ENCODE measurements around the gene CCDC136.
A peak's percentile ranks its signal among the peaks of the same experiment; 100 is the strongest.

The CCDC136 gene

GRCh38 chr7:128827971-128828711, 36.4 kb downstream of the CCDC136 start:
- Histone ChIP-seq H3K27ac (ENCODE audit: low read length) (peak overlapping the region; percentile 87), H3K4me1 (ENCODE audit: control insufficient read depth in 1 of 2, insufficient read depth in 2 of 2, low read length in 2 of 2) (peaks cover 4 to 20% of the 10 kb centered on the region in 2 donors), H3K36me3 (ENCODE audit: control insufficient read depth in 1 of 2, insufficient read depth in 2 of 2, low read length in 2 of 2) (no peaks in the 10 kb centered on the region), H3K4me3 (ENCODE audit: low read depth in 1 of 2, low read length in 2 of 2) (peak overlapping the region in 1 of 2 donors; percentile 2), H3K27me3 (ENCODE audit: low read depth, low read length) (peaks cover 4% of the 10 kb centered on the region), H3K9me3 (ENCODE audit: control insufficient read depth in 1 of 2, low read length in 2 of 2) (no peaks in the 10 kb centered on the region)

- Histone ChIP-seq H3K36me3 (ENCODE audit: control insufficient read depth in 1 of 2, insufficient read depth in 2 of 2, low read length in 2 of 2) (no peaks in the 10 kb centered on the region), H3K4me3 (ENCODE audit: low read depth in 1 of 2, low read length in 2 of 2) (peak overlapping the region; percentile 37 to 43), H3K27ac (ENCODE audit: low read length) (peak overlapping the region; percentile 74), H3K27me3 (ENCODE audit: low read depth, low read length) (peaks cover 4% of the 10 kb centered on the region), H3K4me1 (ENCODE audit: control insufficient read depth in 1 of 2, insufficient read depth in 2 of 2, low read length in 2 of 2) (peaks cover 4 to 21% of the 10 kb centered on the region in 2 donors), H3K9me3 (ENCODE audit: control insufficient read depth in 1 of 2, low read length in 2 of 2) (no peaks in the 10 kb centered on the region)
These were observed 37.8 kb downstream of the CCDC136 start for GRCh38 chr7:128829391-128830166.

- Histone ChIP-seq H3K27ac (ENCODE audit: low read length) (peak within 1 kb of the TSS; percentile 84), H3K4me3 (ENCODE audit: low read depth in 1 of 2, low read length in 2 of 2) (peak within 1 kb of the TSS; percentile 67 to 76), H3K27me3 (ENCODE audit: low read depth, low read length) (peaks cover 4% of the 10 kb centered on the region), H3K4me1 (ENCODE audit: control insufficient read depth in 1 of 2, insufficient read depth in 2 of 2, low read length in 2 of 2) (peaks cover 4 to 30% of the 10 kb centered on the region in 2 donors), H3K36me3 (ENCODE audit: control insufficient read depth in 1 of 2, insufficient read depth in 2 of 2, low read length in 2 of 2) (peaks cover under 1 to 5% of the 10 kb centered on the region in 2 donors), H3K9me3 (ENCODE audit: control insufficient read depth in 1 of 2, low read length in 2 of 2) (no peaks in the 10 kb centered on the region)
These were observed 38.7 kb downstream of the CCDC136 start, which contains the start of gene FLNC for GRCh38 chr7:128830231-128831177. Gene FLNC, plus strand, starts transcription at chr7:128830406. Its CDS starts 232 bp downstream, at chr7:128830638.

- H3K36me3 ChIP-seq (ENCODE audit: control insufficient read depth in 1 of 2, insufficient read depth in 2 of 2, low read length in 2 of 2): peaks cover 8 to 14% of the 10 kb centered on the region in 2 donors
- peak overlapping the region; percentile 84 for H3K27ac ChIP-seq (ENCODE audit: low read length)
- peaks cover 4% of the 10 kb centered on the region for H3K27me3 ChIP-seq (ENCODE audit: low read depth, low read length)
- H3K4me1 ChIP-seq (ENCODE audit: control insufficient read depth in 1 of 2, insufficient read depth in 2 of 2, low read length in 2 of 2): peaks cover 4 to 39% of the 10 kb centered on the region in 2 donors
- no peaks in the 10 kb centered on the region for H3K9me3 ChIP-seq (ENCODE audit: control insufficient read depth in 1 of 2, low read length in 2 of 2)
- peak overlapping the region; percentile 67 to 76 for H3K4me3 ChIP-seq (ENCODE audit: low read depth in 1 of 2, low read length in 2 of 2)
These were observed 39.6 kb downstream of the CCDC136 start for GRCh38 chr7:128831178-128831993.

- peaks cover 4 to 44% of the 10 kb centered on the region in 2 donors for H3K4me1 ChIP-seq (ENCODE audit: control insufficient read depth in 1 of 2, insufficient read depth in 2 of 2, low read length in 2 of 2)
- H3K27ac ChIP-seq (ENCODE audit: low read length): peak overlapping the region; percentile 90
- peaks cover 10 to 21% of the 10 kb centered on the region in 2 donors for H3K36me3 ChIP-seq (ENCODE audit: control insufficient read depth in 1 of 2, insufficient read depth in 2 of 2, low read length in 2 of 2)
- no peaks in the 10 kb centered on the region for H3K9me3 ChIP-seq (ENCODE audit: control insufficient read depth in 1 of 2, low read length in 2 of 2)
- peak overlapping the region; percentile 67 to 76 for H3K4me3 ChIP-seq (ENCODE audit: low read depth in 1 of 2, low read length in 2 of 2)
- peaks cover 4% of the 10 kb centered on the region for H3K27me3 ChIP-seq (ENCODE audit: low read depth, low read length)
These were observed 40.5 kb downstream of the CCDC136 start for GRCh38 chr7:128831994-128832879.

- Histone ChIP-seq H3K27me3 (ENCODE audit: low read depth, low read length) (peaks cover 4% of the 10 kb centered on the region), H3K9me3 (ENCODE audit: control insufficient read depth in 1 of 2, low read length in 2 of 2) (no peaks in the 10 kb centered on the region), H3K36me3 (ENCODE audit: control insufficient read depth in 1 of 2, insufficient read depth in 2 of 2, low read length in 2 of 2) (peaks cover 13 to 27% of the 10 kb centered on the region in 2 donors), H3K27ac (ENCODE audit: low read length) (peak overlapping the region; percentile 90), H3K4me3 (ENCODE audit: low read depth in 1 of 2, low read length in 2 of 2) (peak overlapping the region; percentile 67 to 76), H3K4me1 (ENCODE audit: control insufficient read depth in 1 of 2, insufficient read depth in 2 of 2, low read length in 2 of 2) (peaks cover 4 to 44% of the 10 kb centered on the region in 2 donors)
These were observed 41.0 kb downstream of the CCDC136 start for GRCh38 chr7:128832880-128833147.

GRCh38 chr7:128833148-128833945, 41.6 kb downstream of the CCDC136 start:
- Histone ChIP-seq H3K27me3 (ENCODE audit: low read depth, low read length) (peaks cover 4% of the 10 kb centered on the region), H3K27ac (ENCODE audit: low read length) (peak overlapping the region; percentile 90), H3K9me3 (ENCODE audit: control insufficient read depth in 1 of 2, low read length in 2 of 2) (no peaks in the 10 kb centered on the region), H3K4me1 (ENCODE audit: control insufficient read depth in 1 of 2, insufficient read depth in 2 of 2, low read length in 2 of 2) (peaks cover 3 to 44% of the 10 kb centered on the region in 2 donors), H3K4me3 (ENCODE audit: low read depth in 1 of 2, low read length in 2 of 2) (peak overlapping the region; percentile 67 to 76), H3K36me3 (ENCODE audit: control insufficient read depth in 1 of 2, insufficient read depth in 2 of 2, low read length in 2 of 2) (peaks cover 18 to 32% of the 10 kb centered on the region in 2 donors)

GRCh38 chr7:128833946-128834325, 42.2 kb downstream of the CCDC136 start:
- peak overlapping the region; percentile 19 to 76 for H3K4me3 ChIP-seq (ENCODE audit: low read depth in 1 of 2, low read length in 2 of 2)

GRCh38 chr7:128835231-128835751, 43.5 kb downstream of the CCDC136 start:
- peaks cover 34 to 52% of the 10 kb centered on the region in 2 donors for H3K36me3 ChIP-seq (ENCODE audit: control insufficient read depth in 1 of 2, insufficient read depth in 2 of 2, low read length in 2 of 2)
- H3K9me3 ChIP-seq (ENCODE audit: control insufficient read depth in 1 of 2, low read length in 2 of 2): no peaks in the 10 kb centered on the region
- H3K27ac ChIP-seq (ENCODE audit: low read length): peak overlapping the region; percentile 58
- peak overlapping the region in 1 of 2 donors; percentile 37 for H3K4me3 ChIP-seq (ENCODE audit: low read depth in 1 of 2, low read length in 2 of 2)
- H3K4me1 ChIP-seq (ENCODE audit: control insufficient read depth in 1 of 2, insufficient read depth in 2 of 2, low read length in 2 of 2): peaks cover 0 to 36% of the 10 kb centered on the region in 2 donors
- H3K27me3 ChIP-seq (ENCODE audit: low read depth, low read length): no peaks in the 10 kb centered on the region

More at GRCh38 chr7:128833946-128834325, 42.2 kb downstream of the CCDC136 start:
- Histone ChIP-seq H3K9me3 (ENCODE audit: control insufficient read depth in 1 of 2, low read length in 2 of 2) (no peaks in the 10 kb centered on the region), H3K4me1 (ENCODE audit: control insufficient read depth in 1 of 2, insufficient read depth in 2 of 2, low read length in 2 of 2) (peaks cover 0 to 44% of the 10 kb centered on the region in 2 donors), H3K27me3 (ENCODE audit: low read depth, low read length) (peaks cover 4% of the 10 kb centered on the region), H3K27ac (ENCODE audit: low read length) (no peak overlapping the region), H3K36me3 (ENCODE audit: control insufficient read depth in 1 of 2, insufficient read depth in 2 of 2, low read length in 2 of 2) (peaks cover 23 to 38% of the 10 kb centered on the region in 2 donors)

Data from muscle layer of duodenum (tissue), 2 donors.